Measurements from ENCODE around the gene MIA2.
A peak's percentile ranks its signal among the peaks of the same experiment; 100 is the strongest.

MIA2 gene

DNA sequence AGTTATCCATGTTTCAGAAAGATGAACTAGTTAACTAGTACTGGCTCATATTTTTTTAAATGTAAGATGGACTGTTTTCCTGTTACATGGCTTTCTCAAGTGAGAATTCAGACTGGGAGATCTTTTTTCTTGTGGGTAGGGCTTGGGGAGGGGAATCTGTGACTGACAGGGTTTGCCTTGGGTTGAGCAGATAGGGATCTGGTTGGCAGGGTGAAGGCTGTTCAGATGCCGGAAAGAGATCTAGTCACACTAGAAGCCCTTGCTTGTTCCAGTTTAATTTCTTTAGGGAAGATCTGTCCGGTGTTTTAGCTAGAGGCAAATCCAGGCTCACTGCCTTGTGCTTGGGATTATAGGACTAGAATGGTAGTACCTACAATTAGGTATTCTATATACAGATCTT is 135.3 kb downstream of the MIA2 start:
- no peak overlapping the region for H3K4me3 Mint-ChIP-seq
- H3K4me1 Mint-ChIP-seq: peaks cover 4% of the 10 kb centered on the region
- no peaks in the 10 kb centered on the region for H3K27me3 Mint-ChIP-seq
- ATAC-seq: no peak
- H3K27ac Mint-ChIP-seq: peak overlapping the region in 1 of 2 donors; percentile 11
- H3K9me3 Mint-ChIP-seq: peaks cover 7 to 11% of the 10 kb centered on the region in 2 donors
- DNase-seq: no peak

DNA sequence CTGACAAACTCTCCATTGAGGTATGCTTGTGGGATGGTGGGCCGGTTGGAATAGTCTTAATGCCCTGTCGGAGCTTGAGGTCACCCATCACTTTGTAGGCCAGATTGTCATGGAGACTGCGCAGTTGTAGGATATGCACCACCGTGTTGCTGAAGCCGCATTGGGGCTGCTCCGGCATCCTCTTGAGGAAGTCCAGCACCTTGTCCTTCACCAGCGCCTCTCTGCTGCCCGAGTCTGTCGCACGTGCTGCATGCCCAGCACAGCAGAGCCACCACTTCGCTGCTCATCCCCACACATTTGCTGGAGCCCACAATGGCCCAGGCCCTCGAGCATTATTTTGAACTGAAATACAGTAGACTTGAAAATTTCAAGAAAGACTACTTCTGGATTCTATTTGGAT is 136.7 kb downstream of the MIA2 start:
- peaks cover 5% of the 10 kb centered on the region for H3K4me1 Mint-ChIP-seq
- H3K9me3 Mint-ChIP-seq: peaks cover 0 to 5% of the 10 kb centered on the region in 2 donors
- H3K4me3 Mint-ChIP-seq: no peak overlapping the region
- ATAC-seq (no peak), DNase-seq (no peak)
- H3K27me3 Mint-ChIP-seq: no peaks in the 10 kb centered on the region
- peak overlapping the region in 1 of 2 donors; percentile 86 for H3K27ac Mint-ChIP-seq

DNA sequence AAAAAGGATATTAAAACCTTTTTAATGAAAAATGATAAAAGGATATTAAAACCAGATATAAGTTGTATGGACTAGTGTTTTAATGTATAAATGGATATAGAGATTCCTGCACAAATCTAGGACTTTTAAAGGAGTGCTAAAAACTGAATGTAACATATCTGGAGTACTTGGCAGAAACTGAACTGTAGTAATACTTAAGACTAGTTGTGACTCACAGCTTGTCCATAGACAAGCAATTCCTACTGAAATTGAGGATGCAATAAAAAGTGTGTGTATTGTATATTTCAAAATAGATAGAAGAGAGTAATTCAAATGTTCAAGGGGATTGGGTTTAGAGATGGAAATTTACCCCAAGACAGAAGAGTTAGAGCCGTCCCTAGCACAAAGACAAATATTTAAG is 138.9 kb downstream of the MIA2 start:
- H3K9me3 Mint-ChIP-seq: no peaks in the 10 kb centered on the region
- no peaks in the 10 kb centered on the region for H3K27me3 Mint-ChIP-seq
- DNase-seq: no peak
- ATAC-seq: no peak
- H3K4me3 Mint-ChIP-seq: no peak overlapping the region
- H3K4me1 Mint-ChIP-seq: peaks cover 16% of the 10 kb centered on the region
- no peak overlapping the region for H3K27ac Mint-ChIP-seq

DNA sequence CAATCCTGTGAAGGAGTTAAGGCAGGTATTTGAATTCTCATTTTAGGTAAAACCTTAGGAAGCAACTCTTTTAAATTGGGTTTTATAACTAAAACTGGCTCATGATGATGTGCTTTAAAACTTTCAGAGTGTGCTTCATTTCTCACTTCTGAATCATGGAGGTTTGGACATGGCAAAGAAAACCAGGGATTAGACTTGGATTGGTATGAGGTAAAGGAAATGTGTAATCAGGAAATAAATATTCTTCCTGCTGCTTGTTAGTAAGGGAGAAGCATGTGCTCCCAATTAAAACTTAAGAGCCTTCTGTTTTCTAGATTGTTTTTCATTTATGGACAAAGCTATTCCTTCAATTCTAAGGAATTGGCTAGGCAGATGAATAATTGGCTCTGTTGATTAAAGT is 141.1 kb downstream of the MIA2 start:
- Mint-ChIP-seq H3K4me3 (no peak overlapping the region), H3K9me3 (no peaks in the 10 kb centered on the region), H3K27ac (no peak overlapping the region), H3K27me3 (no peaks in the 10 kb centered on the region), H3K4me1 (peaks cover 16% of the 10 kb centered on the region)
- ATAC-seq (no peak), DNase-seq (no peak)

- no peak for ATAC-seq
- H3K4me3 Mint-ChIP-seq: no peak overlapping the region
- no peaks in the 10 kb centered on the region for H3K27me3 Mint-ChIP-seq
- no peak overlapping the region for H3K27ac Mint-ChIP-seq
- DNase-seq: no peak
- H3K4me1 Mint-ChIP-seq: peaks cover 16% of the 10 kb centered on the region
- no peaks in the 10 kb centered on the region for H3K9me3 Mint-ChIP-seq
These were observed 143.1 kb downstream of the MIA2 start for GRCh38 chr14:39376667-39377403.

DNA sequence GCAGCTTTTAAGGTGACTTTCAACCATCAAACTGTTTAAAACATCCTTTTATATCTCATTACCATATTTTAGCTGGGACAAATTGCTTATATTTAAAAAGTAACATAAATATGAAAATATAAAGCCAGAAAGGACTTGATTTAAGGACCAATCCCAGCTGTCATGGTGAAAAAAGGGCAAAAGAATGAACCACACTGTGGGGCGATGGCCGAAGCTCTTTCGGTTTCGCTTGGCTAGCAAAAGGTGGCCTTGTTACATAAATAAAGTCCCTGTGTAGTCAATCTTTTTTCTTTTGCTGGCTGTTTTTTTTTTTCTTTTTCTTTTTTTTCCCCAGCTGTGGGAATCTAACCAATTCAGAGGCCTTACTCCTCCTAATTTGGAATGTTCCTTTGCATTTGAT is 147.7 kb downstream of the MIA2 start:
- Mint-ChIP-seq H3K9me3 (no peaks in the 10 kb centered on the region), H3K4me3 (no peak overlapping the region), H3K27me3 (no peaks in the 10 kb centered on the region), H3K4me1 (peaks cover 32% of the 10 kb centered on the region), H3K27ac (no peak overlapping the region)
- DNase-seq (no peak), ATAC-seq (no peak)

GRCh38 chr14:39382463-39382862 is 148.7 kb downstream of the MIA2 start:
- no peaks in the 10 kb centered on the region for H3K9me3 Mint-ChIP-seq
- no peak overlapping the region for H3K4me3 Mint-ChIP-seq
- ATAC-seq: no peak
- no peaks in the 10 kb centered on the region for H3K27me3 Mint-ChIP-seq
- no peak for DNase-seq
- no peak overlapping the region for H3K27ac Mint-ChIP-seq
- peaks cover 23% of the 10 kb centered on the region for H3K4me1 Mint-ChIP-seq

- H3K4me1 Mint-ChIP-seq: peaks cover 23% of the 10 kb centered on the region
- no peak overlapping the region for H3K4me3 Mint-ChIP-seq
- H3K27me3 Mint-ChIP-seq: no peaks in the 10 kb centered on the region
- H3K9me3 Mint-ChIP-seq: no peaks in the 10 kb centered on the region
- DNase-seq (no peak), ATAC-seq (peak; percentile 97)
- H3K27ac Mint-ChIP-seq: no peak overlapping the region
These were observed 149.4 kb downstream of the MIA2 start for GRCh38 chr14:39383026-39383660.

- DNase-seq (no peak), ATAC-seq (peak; percentile 27)
- Mint-ChIP-seq H3K4me3 (no peak overlapping the region), H3K9me3 (no peaks in the 10 kb centered on the region), H3K27me3 (no peaks in the 10 kb centered on the region), H3K27ac (no peak overlapping the region), H3K4me1 (peaks cover 23% of the 10 kb centered on the region)
These were observed 150.0 kb downstream of the MIA2 start for GRCh38 chr14:39383741-39384140.

GRCh38 chr14:39384177-39384576 is 150.5 kb downstream of the MIA2 start:
- Mint-ChIP-seq H3K9me3 (no peaks in the 10 kb centered on the region), H3K4me1 (peaks cover 23% of the 10 kb centered on the region), H3K27me3 (no peaks in the 10 kb centered on the region), H3K27ac (no peak overlapping the region), H3K4me3 (no peak overlapping the region)
- ATAC-seq (no peak), DNase-seq (no peak)

- H3K4me1 Mint-ChIP-seq: peaks cover 15% of the 10 kb centered on the region
- no peaks in the 10 kb centered on the region for H3K27me3 Mint-ChIP-seq
- H3K4me3 Mint-ChIP-seq: no peak overlapping the region
- DNase-seq (no peak), ATAC-seq (no peak)
- no peaks in the 10 kb centered on the region for H3K9me3 Mint-ChIP-seq
- no peak overlapping the region for H3K27ac Mint-ChIP-seq
These were observed 159.6 kb downstream of the MIA2 start for GRCh38 chr14:39393289-39393688.

DNA sequence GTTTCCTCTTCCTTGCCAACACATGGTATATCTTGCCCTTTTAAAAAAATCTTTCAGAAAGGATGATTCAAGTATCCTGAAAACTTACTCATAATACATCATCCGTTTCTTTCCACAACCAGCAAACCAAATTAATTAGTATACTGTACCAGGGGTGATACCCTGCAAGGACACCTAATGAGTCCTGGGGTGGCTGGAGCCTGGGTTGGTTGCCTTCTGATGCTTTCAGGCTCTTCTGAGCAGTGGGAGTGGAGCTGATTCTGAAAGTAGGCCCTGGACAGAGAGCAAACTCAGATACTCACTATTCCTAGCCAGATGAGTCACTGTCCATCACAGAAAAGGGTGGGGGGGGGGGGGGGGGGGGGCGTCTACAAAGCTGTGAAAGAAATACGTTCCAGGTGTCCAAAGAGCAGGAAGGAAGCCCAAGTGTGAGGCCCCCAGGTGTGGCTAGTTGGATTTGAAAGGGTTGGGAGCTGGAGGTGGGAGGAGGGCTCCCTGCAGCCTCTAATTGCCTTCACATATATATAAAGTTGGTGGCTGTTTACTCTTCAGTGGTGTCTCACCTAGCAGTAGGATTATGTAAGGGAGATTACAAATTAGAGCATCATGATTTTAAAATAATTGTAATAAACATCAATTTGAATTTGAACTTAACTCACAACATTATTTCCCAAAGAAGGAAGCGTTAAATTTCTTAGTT is 162.0 kb downstream of the MIA2 start:
- H3K9me3 Mint-ChIP-seq: no peaks in the 10 kb centered on the region
- peaks cover 15% of the 10 kb centered on the region for H3K4me1 Mint-ChIP-seq
- H3K27me3 Mint-ChIP-seq: no peaks in the 10 kb centered on the region
- peak overlapping the region; percentile 74 to 92 for H3K27ac Mint-ChIP-seq
- DNase-seq (peak in 1 of 2 donors; percentile 20), ATAC-seq (peak; percentile 89)
- no peak overlapping the region for H3K4me3 Mint-ChIP-seq

DNA sequence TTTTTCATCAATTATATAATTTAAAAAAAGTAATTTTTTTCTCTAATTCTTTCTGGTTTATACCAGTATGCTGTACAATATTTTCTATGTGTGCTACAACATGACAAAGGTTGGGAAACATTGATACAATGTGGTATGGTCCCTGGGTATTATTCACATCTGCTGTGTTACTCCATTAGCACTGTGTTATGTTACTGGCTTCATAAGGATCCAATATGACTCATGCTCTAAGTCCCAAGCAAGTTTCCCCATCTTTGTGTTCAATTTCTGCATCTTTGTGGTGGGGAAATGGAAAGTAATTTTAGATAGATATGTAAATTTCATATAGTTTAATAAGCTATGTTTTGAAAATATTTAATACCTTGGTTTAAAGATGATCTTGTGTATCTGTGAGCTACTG is 162.7 kb downstream of the MIA2 start:
- DNase-seq: no peak
- H3K9me3 Mint-ChIP-seq: no peaks in the 10 kb centered on the region
- peaks cover 15% of the 10 kb centered on the region for H3K4me1 Mint-ChIP-seq
- H3K27me3 Mint-ChIP-seq: no peaks in the 10 kb centered on the region
- H3K27ac Mint-ChIP-seq: no peak overlapping the region
- H3K4me3 Mint-ChIP-seq: no peak overlapping the region
- ATAC-seq: peak; percentile 71

- ATAC-seq: no peak
- no peaks in the 10 kb centered on the region for H3K27me3 Mint-ChIP-seq
These were observed 164.7 kb downstream of the MIA2 start for GRCh38 chr14:39398382-39398781.

GRCh38 chr14:39406560-39406959 is 172.8 kb downstream of the MIA2 start:
- DNase-seq (no peak), ATAC-seq (no peak)
- Mint-ChIP-seq H3K4me3 (no peak overlapping the region), H3K4me1 (peaks cover 16% of the 10 kb centered on the region), H3K9me3 (peaks cover 22 to 34% of the 10 kb centered on the region in 2 donors), H3K27me3 (no peaks in the 10 kb centered on the region), H3K27ac (no peak overlapping the region)

More at GRCh38 chr14:39398382-39398781, 164.7 kb downstream of the MIA2 start:
- Mint-ChIP-seq H3K9me3 (no peaks in the 10 kb centered on the region), H3K4me3 (no peak overlapping the region), H3K27ac (peak overlapping the region in 1 of 2 donors; percentile 27), H3K4me1 (peaks cover 20% of the 10 kb centered on the region)
- DNase-seq: no peak

GRCh38 chr14:39416072-39416471 is 182.4 kb downstream of the MIA2 start:
- Mint-ChIP-seq H3K27ac (no peak overlapping the region), H3K4me1 (peaks cover 5% of the 10 kb centered on the region), H3K4me3 (no peak overlapping the region), H3K27me3 (no peaks in the 10 kb centered on the region), H3K9me3 (peaks cover 37 to 50% of the 10 kb centered on the region in 2 donors)
- ATAC-seq (no peak), DNase-seq (no peak)
